GM18526 (cell line): ENCODE results near the gene CDC14B.
A peak's percentile ranks its signal among the peaks of the same experiment; 100 is the strongest.

Experiments used
- POLR2A ChIP-seq: IDR thresholded peaks from 3 replicates; pipeline ENCODE4 v1.6.1; 2011; ENCODE audit not compliant: insufficient read length; ENCODE audit errors: extremely low read depth

The CDC14B gene

DNA sequence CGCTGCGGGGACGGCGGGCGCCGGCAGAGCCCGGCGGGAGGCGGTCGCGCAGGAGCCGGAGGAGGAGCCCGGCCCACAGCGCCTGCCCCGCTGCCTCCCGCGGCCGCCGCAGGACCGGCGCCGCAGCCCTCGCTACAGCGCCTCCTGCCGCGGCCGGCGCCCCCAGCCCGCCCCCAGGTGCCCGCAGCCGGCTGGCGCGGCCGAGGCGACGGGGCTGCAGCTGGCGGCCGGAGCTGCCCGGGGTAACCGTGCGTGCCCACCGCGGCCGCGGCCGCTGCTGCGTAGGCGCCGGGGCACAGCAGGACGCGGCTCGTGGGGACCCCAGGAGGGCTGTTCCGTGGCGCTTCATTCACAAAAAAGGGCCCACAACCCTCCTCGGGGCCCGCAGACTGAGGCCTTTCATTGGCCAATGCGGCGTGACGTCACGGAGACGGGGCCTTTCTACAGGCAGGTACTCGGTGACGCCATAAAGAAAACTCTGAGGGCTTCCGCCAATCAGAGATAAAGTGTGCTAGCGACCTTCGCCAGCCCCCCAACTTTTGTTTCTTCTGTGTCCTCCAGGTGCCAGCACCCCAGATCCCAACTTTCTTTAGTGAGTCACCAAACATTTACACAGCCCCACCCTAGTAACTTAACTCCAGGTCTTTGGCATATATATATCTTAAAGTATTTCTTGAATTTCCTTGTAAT lies at the start of gene CDC14B:
CDC14B (minus strand) TSS at position 353 of the 690 bp plus-strand sequence. CDS start 465 bp downstream, outside the sequence.
- TF ChIP-seq POLR2A: no peak

GRCh38 chr9:96668868-96669534 lies 49.4 kb upstream of the CDC14B start:
- no peak for TF ChIP-seq POLR2A

DNA sequence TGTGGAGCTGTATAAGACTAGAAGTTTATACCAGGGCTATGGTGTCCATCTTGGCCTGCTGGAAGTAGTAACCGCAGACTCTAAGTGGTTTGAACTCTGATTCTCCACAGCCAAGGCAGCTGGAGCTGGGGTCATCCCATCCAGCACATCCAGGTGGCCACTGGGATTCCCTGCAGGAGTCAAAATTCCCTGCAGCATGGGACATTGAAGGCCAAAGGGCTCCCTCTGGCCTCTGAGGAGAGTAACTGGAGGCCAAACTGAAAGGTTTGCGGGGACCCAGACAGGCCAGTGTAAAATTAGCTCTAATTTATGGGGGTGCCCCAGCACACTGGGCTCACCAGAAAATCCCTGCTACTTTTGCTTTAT lies 47.7 kb upstream of the CDC14B start:
- TF ChIP-seq POLR2A: no peak

DNA sequence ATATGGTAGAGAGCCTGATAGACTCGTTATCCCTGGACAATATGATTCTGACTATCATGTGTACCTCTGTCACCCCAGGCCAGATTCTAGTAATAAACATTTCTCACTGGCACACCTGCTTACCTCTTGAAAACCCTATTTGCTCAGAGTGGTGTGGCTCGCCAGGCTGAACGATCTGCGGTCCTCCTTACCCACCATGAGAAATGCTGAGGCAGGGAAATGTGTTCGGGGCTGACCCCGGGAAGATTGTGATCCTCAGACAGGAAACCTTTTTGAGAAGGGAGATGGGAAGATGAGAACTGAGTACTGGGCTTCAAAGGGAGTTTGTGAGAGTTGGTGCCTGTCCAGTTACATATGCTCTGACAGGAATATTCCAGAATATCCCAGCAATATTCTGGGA lies 46.1 kb upstream of the CDC14B start:
- TF ChIP-seq POLR2A: no peak

- no peak for TF ChIP-seq POLR2A
Observed at GRCh38 chr9:96663506-96664120, 44.0 kb upstream of the CDC14B start.

DNA sequence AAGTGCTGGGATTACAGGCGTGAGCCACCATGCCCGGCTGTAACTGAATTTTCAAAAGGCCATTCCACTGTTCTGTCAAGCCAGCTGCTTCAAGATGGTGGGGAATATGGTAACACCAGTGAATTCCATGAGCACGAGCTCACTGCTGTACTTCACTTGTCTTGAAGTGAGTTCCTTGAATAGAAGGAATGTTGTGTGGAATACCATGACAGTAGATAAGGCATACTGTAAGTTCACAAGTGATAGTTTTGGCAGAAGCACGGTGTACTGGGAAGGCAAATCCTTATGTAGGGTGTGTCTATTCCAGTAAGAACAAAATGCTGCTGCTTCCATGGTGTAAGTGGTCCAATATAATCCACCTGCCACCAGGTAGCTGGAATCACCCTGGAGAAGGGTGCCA lies 42.1 kb upstream of the CDC14B start:
- no peak for TF ChIP-seq POLR2A

- no peak for TF ChIP-seq POLR2A
Observed at GRCh38 chr9:96660692-96661248, 41.1 kb upstream of the CDC14B start.

- peak; percentile 17 for TF ChIP-seq POLR2A
Observed at GRCh38 chr9:96655198-96655851, 35.7 kb upstream of the CDC14B start, which contains the start of gene PRXL2C. Gene PRXL2C, minus strand, starts transcription at chr9:96655317. Its CDS starts 36 bp downstream, at chr9:96655281.

GRCh38 chr9:96654450-96655197 lies 35.0 kb upstream of the CDC14B start:
- no peak for TF ChIP-seq POLR2A

- no peak for TF ChIP-seq POLR2A
Observed at GRCh38 chr9:96651626-96652025, 32.0 kb upstream of the CDC14B start.

- TF ChIP-seq POLR2A: no peak
Observed at GRCh38 chr9:96649620-96650324, 30.1 kb upstream of the CDC14B start.

DNA sequence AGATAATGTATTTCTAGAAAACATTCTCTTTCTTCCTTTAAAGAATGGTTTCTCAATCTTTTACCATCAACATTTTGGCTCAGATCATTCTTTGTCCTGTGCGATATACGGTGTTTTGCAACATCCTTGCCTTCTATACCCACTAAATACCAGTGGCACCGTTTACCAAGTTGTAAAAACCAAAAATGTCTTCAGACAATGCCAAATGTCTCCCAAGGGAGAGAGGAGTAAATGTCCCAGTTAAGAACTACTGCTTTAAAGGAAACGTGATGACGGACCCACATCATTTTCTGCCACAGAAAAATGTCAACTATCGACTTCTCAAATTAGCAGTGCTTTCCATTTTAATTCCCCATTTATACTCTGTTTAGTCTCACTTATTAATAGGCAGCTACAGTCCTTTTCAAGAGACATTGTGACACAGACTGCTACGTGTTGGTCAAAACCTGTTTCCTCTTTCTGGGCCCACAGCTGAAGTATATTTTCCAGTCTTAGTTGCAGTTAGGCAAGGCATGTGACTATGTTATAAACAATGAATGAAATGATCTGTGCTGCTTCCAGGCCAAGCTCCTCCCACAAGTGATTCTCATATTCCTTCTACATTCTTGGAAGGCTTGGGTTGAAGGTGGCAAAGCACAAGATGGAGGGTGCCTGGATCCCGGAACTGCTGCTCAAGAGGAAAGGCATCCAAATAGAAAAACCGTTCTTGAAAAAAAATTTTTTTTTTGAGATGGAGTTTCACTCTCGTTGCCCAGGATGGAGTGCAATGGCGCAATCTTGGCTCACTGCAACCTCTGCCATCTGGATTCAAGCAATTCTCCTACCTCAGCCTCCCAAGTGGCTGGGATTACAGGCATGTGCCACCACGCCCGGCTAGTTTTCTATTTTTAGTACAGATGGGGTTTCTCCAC lies 26.7 kb upstream of the CDC14B start:
- no peak for TF ChIP-seq POLR2A

GRCh38 chr9:96644137-96644536 lies 24.5 kb upstream of the CDC14B start:
- TF ChIP-seq POLR2A: no peak
